ELF-1 (cell line): ENCODE data around the gene PARD6B.

ENCODE experiments used
- DNase-seq: peaks from one replicate; pipeline ENCODE4 v3.0.0-alpha.2; 2016; ENCODE audit warnings: low read depth, low spot score

Gene PARD6B

DNA sequence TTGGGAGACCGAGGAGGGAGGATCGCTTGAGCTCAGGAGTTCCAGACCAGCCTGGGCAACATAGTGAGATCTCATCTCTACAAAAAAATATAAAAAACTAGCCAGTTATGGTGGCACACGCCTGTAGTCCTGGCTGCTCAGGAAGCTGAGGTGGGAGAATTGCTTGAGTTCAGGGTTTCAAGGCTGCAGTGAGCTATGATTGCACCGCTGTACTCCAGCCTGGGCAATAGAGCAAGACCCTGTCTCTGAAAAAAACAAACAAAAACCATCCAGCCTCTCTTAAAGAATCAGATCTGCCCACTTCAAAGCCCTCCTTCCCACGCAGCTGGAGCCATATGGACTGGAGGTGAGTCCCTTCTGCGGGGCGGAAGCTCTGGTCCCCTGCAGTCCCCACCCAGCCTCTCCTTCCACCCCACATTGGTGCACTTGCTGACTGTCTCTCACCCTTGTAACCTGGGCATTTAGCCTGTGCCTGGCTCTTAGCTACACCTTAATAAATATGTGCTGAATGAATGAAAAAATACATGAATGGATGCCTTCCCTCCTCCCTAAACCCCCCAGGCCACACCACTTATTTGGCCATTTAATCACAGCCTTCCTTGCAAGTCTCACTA is 7.2 kb upstream of the PARD6B start:
- DNase-seq = no peak

GRCh38 chr20:50724851-50725723 is 6.3 kb upstream of the PARD6B start:
- peak; percentile 95 for DNase-seq

DNA sequence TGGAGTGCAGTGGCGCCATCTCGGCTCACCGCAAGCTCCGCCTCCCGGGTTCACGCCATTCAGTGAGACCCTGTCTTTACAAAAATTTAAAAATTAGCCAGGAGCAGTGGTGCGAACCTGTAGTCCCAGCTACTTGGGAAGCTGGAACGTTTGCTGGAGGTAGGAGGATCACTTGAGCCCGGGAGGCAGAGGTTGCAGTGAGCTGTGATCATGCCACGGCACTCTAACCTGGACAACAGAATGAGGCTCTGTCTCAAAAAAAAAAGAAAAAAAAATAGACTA is 5.7 kb upstream of the PARD6B start:
- DNase-seq = no peak

GRCh38 chr20:50726955-50727791 is 4.2 kb upstream of the PARD6B start:
- no peak for DNase-seq

DNA sequence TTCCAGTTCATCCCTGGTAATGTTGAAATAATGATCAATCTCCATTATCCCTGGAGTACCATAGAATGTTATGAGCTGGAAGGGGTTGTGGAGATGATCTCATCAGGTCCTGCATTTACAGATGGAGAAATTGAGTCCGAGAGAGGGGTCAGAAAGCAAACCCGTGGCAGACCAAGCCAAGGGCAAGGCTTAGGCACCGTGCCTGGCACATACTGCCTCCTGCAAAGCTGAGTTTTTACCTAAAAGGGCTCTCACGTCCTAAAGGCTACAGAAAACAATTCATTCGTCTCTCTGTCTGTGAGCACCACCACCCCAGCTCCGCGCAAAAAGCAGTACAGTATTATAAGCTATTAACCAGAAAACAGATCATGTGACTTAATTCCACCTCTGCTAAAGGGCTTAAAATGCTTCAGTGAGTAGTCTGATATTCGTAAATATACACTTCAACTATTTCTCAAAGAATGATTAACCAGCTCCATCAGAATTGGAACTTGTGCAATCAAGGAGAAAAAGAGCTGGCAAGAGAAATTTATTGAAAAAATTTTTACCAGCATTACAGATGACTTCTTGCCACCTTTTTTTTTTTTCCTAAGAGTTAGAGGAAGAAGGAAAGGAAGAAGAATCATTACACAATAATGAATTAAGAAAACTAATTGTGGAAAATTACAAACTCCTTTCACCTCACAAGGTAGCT is 3.4 kb upstream of the PARD6B start:
- no peak for DNase-seq

DNA sequence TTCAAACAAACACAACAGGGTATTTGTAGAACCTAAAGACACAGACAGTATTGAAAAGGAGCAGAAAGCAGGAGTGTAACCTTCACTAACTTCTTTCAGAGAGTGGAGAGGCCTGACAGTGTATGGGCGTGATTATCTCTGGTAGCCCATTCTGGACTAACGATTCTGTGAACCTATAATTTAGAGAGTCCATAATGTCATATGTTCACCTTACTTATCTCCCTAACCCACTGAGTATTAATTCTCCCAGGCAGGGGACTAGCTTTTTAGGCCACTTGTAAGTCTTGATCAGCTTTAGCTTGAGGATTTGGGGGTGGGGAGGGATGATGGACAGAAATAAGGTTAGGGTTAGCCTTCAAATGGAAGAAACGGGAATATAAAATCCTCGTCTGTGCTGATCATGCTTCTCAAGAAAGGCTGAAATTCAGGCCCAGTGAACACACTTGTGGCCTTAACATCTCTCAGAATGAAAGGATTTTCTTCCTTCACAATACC is 2.8 kb upstream of the PARD6B start:
- DNase-seq = no peak

GRCh38 chr20:50728981-50729874 is 2.2 kb upstream of the PARD6B start:
- no peak for DNase-seq

DNA sequence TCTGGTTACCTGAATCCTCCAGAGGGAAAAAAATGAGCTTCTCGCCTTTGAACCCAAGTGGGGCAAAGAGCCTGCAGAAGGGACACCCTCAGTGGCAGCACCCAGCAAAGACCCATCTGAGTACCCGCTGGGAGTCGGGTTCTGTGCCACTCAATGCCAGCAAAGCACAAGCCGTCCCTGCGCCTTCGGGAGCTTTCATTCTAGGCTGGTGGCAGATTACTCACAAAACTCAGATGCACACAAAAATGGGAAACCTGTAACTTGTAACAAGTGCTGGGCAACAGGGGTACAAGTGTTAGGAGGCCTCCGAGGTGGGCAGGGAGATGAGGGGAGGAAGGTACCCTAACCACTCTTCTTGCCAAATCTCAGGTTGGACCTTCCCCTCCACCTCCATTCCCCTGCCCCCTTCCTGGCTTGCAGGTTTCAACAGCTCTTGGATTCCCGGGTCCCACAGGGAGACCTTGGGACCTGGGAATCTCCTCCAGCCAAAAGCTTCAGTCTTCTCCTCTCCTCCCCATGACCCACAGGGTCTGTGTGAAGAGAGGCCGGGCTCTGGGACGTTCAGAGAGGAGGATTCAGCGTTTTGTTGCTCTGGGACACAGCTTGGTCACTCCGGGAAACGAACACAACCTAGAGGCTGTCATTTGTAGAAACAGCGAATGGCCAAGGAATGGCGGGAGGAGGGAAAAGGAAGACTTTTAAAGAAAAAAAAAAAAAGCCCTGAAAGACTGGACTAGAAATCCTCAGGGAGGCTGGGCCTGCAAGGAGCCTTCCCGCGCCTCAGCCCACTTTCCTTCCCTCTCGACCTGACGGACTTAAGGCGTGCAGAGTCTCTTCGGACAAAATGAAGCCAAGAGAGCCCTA is 1.2 kb upstream of the PARD6B start:
- no peak for DNase-seq

- DNase-seq = no peak
Observed at GRCh38 chr20:50730765-50731054, 670 bp upstream of the PARD6B start.

DNA sequence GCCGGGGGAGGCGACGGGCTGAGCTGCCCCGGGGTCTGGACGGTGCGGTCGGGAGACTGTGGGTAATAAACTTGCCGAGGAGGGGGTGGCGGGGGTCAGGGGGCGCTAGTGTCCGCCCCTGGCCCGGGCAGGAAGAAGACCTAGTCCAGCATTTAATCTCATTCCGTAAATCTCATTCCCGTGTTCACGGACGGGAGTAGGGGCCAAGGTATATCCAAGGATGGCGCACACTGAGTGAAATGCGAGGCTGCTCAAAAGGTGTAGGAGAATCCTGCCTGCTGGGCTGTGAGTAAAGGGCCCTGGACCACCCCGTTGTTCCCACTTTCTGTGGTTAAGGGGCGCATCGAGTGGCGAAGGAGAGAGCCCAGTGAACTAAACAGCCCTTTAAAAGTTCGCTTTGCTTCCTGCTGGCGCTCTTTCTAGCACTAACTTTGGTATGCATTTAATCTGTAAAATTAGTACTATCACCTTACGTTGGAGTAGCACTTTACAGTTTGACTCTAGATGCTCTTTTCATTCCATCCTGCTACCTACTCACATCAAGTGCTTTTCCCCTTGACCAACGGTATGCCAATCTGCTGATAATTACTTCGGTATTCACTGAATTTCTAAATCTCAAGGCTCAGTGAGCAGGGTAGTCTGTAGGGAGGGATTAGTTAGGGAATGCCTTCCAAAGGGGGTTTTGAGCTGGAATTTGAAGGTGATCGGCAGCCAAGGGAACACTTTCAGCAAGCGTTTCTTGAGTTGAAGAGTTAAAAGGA is 730 bp downstream of the PARD6B start:
- peak; percentile 50 for DNase-seq

DNA sequence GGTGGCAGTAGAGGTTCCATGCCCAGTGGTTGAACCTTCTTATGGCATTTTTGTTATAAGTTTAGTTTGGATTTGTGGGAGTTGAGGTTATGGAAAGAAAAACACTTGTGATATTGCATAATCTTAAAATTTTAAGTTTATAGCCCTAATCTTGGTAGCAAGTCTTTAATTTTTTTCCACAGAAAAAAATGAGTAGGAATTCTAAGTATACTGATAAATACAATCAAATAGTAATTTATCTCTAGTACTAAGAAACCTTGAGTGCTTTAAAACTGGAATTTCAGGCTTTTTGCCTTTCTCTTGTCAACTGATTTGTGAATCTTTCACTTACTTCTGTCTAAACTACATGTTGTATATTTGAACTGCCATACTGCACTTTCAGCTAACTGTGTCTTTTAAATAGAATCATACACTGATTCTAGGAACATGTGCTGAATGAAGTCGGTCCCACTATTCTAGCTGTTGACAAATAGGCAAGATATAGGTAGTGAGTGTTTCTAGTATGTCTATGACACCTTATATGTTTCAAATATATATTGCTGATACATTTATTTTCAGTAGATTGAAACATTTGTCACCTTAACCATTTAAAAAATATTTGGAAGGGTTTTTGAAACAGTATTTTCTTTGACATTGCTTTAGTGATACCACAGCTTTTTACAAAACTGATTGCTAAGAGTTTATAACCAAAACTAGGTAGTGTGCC is 2.4 kb downstream of the PARD6B start:
- DNase-seq = no peak

DNA sequence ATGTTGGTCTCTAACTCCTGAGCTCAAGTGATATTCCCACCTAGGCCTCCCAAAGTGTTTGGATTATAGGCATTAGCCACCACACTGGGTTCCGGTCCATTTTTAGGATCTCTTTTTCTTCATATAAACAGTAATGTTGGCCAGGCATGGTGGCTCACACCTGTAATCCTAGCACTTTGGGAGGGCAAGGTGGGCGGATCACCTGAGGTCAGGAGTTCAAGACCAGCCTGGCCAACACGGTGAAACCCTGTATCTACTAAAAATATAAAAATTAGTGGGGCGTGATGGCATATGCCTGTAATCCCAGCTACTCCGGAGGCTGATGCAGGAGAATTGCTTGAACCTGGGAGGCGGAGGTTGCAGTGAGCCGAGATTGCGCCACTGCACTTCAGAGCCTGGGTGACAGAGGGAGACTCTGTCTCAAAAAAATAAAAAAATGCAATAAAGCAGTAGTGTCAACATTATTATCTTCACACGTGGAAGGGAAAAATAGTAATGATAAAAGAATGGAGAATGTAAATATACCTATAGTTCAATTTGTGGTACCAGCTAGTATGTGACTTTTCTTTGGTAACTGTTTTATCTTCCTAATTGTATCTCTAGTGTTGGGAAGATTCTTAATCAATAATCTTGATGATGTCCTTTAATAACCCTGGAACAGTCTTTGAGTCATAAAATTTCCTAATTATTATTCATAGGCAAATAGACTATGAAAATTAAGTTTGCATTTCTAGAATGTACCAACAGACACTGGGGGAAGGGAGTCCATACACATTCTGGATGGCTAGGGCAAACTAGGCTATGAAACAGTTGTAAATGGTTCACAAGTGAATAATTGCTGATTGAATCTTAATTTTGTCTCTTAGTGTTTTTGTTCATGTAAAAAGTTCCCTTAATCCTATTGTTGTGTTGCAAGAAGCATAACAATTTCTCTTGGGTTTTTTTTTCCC is 3.6 kb downstream of the PARD6B start:
- no peak for DNase-seq

- no peak for DNase-seq
Observed at GRCh38 chr20:50735813-50736212, 4.4 kb downstream of the PARD6B start.

DNA sequence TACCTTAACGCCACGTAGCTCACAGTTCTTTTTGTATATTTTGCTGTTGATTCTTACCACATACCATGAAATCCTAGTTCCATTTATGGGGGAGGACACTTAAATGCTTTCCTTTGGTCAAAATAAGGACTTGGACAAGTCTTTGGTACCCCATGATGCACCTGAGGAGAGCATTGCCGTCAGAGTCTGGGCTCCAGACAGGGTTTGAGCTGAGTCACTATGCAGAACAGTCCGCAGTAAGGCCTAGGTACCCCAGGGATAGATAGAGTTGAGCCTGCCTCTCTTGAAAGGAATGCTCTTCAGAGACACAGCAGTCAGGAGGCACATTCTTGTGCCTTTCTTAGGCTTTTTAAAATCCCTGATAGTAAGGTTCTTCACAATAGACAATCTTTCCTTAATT is 6.0 kb downstream of the PARD6B start:
- peak; percentile 70 for DNase-seq

DNA sequence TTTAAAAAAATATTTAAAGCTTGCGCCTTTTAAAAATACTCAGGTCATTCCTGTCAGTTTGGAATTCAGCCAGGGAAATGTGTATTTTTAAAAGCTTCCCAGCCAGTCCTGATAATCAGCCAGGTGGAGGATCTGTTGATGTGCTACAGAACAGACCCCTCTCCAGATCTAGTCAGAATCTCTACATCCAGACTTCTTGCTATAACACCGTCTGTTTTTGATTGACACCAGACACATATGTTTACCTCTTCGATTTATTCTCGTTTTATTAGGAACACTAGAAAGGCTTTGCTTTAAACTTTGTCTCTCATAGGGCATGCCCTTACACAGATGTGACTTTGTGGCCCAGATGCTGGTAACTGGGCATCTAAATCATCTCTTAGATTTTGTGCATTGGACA is 11.7 kb downstream of the PARD6B start:
- DNase-seq = no peak

- DNase-seq = peak; percentile 94
Observed at GRCh38 chr20:50744143-50744792, 12.9 kb downstream of the PARD6B start.

GRCh38 chr20:50745634-50746137 is 14.3 kb downstream of the PARD6B start:
- DNase-seq = no peak
